ENCODE results near the gene TUBB.
"Not testable (repeated sequence)": the region's sequence is repeated elsewhere in the genome, so short reads cannot be mapped to it uniquely, and the experiment has no call there.

Gene TUBB

DNA sequence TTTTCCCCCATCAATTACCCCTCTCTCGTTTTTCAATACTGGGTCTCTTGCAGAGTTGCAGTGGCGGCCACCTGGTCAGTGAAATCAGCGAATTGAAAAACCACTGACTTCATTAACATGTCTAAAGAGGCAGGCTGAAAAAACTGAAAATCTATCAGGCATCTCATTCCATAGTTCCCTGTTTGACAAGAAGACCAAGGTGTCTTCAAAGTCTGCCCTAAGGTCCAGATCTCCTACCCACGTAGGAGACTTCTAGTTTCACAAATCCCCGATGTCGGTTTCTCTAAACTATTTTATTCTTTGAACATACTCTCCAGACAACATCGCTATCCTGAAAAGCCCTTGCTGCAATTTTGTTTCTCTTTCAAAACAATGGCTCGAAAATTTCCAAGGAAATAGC, 796 bp upstream of the TUBB start:
- DNase-seq, result peak; percentile 64

DNA sequence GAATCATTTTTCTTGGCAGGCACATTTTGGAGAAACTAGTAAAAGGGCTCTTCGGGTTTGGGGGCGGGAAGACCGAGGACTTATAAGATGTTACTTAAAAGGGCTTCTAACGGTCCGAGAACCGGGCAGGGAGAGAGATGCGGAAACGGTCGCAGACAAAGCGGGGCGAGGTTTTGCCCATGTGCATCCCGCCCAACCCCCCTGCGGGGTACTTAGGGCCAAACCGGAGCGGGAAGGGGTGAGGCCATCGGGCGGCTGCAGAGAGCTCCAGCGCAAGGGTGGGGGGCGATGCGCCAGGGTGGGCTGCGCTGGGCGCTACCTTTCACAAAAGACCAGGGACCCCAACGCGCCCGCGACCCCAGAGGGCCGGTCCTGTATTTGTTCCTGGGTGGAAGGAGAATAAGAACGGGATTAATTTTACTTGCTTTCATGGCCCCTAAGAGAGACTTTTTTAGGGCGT, 616 bp downstream of the TUBB start:
- DNase-seq, result peak; percentile 59

DNA sequence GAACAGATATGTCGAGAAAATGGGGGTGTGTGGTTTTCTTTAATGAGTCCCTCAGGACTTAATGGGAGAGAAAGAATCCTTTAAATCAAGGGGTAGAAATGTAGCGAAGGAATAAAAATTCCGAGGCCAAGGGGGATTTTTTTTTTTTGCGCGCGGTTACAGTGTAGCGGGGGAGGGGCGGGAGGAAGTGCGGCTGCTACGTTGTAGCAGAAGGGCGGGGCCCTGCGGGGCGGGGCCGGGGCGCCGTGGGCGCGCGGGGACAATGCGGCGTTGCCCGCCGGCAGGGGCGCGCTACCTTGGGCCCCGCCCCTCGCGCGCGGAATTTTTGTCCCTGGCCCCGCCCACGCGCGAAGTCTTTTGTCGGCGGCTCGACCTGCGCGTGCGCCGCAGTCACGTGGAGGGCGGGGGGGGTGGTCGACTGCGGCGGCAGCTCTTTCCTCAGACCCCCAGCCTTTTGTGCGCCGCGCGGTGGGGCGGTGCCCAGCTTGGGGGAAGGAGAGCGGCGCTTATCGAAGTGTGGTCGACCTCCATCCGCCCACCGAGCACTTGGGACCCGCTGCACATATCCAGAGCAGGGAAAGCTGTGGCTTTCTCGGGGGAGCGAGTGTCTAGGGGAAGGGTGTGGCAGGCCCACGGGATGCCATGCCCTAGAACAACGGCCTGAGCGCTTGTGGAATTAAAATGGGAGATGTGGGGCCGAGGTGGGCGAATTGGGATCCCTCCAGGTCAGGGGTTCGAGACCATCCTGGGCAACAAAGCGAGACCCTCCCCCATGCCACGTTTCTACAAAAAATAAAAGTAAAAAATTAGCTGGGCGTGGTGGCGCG, 1.3 kb downstream of the TUBB start:
- peak; percentile 85 for DNase-seq

DNA sequence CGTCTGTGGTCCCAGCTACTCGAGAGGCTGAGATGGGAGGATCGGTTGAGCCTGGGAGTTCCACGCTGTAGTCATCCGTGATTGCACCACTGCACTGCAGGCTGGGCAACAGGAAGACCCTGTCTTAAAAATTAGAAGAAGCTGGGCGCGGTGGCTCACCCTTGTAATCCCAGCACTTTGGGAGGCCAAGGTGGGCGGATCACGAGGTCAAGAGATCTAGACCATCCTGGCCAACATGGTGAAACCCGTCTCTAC, 1.8 kb downstream of the TUBB start:
- not testable (repeated sequence) for DNase-seq

DNA sequence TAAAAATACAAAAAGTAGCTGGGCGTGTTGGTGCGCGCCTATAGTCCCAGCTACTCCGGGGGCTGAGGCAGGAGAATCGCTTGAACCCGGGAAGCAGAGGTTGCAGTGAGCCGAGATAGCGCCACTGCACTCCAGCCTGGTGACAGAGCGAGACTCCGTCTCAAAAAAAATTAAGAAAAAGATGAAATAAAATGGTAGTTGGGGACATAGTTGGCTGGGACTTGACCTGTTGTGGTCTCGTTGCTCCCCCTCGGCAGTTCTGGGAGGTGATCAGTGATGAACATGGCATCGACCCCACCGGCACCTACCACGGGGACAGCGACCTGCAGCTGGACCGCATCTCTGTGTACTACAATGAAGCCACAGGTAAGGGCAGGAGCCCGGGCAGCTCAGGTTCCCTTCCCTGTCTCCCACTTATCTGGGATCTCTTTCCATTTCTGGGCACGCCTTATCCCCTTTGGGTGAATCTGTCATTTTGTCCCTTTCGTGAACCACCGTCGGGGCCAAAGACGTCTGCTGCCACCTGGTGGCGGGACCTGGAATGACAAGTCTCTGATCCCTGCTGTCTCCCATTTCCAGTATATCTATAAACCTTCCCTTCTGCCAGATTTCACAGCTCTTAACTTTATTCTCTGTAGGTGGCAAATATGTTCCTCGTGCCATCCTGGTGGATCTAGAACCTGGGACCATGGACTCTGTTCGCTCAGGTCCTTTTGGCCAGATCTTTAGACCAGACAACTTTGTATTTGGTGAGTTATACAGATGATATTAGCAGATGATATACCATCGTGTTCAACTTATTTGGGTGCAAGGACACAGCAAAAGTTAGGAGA, 2.3 kb downstream of the TUBB start:
- peak; percentile 66 for DNase-seq

DNA sequence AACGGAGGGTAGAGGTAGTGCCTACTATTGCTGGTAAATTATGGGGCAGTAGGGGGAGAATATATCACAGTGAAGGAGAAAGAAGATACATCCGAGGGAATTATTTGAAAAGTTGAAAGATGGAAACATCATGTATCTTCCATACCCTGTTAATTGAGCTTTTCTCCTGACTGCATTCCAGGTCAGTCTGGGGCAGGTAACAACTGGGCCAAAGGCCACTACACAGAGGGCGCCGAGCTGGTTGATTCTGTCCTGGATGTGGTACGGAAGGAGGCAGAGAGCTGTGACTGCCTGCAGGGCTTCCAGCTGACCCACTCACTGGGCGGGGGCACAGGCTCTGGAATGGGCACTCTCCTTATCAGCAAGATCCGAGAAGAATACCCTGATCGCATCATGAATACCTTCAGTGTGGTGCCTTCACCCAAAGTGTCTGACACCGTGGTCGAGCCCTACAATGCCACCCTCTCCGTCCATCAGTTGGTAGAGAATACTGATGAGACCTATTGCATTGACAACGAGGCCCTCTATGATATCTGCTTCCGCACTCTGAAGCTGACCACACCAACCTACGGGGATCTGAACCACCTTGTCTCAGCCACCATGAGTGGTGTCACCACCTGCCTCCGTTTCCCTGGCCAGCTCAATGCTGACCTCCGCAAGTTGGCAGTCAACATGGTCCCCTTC, 3.1 kb downstream of the TUBB start:
- DNase-seq, result not testable (repeated sequence)

DNA sequence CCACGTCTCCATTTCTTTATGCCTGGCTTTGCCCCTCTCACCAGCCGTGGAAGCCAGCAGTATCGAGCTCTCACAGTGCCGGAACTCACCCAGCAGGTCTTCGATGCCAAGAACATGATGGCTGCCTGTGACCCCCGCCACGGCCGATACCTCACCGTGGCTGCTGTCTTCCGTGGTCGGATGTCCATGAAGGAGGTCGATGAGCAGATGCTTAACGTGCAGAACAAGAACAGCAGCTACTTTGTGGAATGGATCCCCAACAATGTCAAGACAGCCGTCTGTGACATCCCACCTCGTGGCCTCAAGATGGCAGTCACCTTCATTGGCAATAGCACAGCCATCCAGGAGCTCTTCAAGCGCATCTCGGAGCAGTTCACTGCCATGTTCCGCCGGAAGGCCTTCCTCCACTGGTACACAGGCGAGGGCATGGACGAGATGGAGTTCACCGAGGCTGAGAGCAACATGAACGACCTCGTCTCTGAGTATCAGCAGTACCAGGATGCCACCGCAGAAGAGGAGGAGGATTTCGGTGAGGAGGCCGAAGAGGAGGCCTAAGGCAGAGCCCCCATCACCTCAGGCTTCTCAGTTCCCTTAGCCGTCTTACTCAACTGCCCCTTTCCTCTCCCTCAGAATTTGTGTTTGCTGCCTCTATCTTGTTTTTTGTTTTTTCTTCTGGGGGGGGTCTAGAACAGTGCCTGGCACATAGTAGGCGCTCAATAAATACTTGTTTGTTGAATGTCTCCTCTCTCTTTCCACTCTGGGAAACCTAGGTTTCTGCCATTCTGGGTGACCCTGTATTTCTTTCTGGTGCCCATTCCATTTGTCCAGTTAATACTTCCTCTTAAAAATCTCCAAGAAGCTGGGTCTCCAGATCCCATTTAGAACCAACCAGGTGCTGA, 3.9 kb downstream of the TUBB start:
- DNase-seq, result not testable (repeated sequence)

DNA sequence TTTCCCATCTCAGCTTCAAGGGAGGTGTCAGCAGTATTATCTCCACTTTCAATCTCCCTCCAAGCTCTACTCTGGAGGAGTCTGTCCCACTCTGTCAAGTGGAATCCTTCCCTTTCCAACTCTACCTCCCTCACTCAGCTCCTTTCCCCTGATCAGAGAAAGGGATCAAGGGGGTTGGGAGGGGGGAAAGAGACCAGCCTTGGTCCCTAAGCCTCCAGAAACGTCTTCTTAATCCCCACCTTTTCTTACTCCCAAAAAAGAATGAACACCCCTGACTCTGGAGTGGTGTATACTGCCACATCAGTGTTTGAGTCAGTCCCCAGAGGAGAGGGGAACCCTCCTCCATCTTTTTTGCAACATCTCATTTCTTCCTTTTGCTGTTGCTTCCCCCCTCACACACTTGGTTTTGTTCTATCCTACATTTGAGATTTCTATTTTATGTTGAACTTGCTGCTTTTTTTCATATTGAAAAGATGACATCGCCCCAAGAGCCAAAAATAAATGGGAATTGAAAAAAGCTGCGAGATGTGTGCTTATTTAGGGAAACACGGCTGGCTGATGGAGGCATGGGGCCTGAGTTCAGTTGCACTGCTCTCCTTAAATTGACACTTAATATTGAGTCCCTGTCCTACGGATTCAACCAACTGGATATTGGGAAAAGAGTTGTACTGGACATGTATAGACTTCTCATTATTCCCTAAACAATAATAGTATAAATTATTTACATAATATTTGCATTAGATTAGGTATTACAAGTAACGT, 4.9 kb downstream of the TUBB start:
- no peak for DNase-seq

DNA sequence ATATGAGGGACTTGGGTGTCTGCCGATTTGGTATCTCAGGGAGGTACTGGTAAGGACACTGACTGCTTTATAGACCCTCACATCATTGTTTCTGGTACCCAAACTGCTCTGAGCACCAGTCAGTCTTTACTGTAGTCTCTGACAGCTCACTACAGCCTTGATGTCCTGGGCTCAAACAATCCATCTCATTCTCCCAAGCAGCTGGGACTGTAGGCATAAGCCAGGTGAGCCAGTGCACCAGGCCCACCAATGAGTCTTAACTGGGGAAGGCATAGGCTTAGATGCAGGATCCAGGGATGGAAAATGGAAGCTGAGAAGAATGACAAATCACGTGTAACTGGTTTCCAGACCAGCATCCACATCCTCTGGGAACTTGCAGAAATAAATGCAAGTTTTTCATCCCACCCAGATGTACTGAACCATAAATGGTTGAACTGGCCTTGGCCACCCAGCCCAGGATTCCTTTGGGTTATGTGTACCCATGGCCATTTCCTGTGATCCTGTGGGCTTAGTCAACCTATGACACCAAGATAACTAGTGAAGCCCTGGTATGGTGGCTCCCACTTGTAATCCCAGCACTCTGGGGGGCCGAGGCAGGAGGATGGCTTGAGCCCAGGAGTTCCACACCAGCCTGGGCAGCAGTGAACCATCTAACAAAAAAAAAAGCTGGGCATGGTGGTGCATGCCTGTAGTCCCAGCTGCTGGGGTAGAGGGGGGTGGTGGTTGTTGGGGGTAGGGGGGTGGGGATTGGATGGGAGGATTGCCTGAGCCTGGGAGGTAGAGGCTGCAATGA, 5.8 kb downstream of the TUBB start:
- peak; percentile 36 for DNase-seq

DNA sequence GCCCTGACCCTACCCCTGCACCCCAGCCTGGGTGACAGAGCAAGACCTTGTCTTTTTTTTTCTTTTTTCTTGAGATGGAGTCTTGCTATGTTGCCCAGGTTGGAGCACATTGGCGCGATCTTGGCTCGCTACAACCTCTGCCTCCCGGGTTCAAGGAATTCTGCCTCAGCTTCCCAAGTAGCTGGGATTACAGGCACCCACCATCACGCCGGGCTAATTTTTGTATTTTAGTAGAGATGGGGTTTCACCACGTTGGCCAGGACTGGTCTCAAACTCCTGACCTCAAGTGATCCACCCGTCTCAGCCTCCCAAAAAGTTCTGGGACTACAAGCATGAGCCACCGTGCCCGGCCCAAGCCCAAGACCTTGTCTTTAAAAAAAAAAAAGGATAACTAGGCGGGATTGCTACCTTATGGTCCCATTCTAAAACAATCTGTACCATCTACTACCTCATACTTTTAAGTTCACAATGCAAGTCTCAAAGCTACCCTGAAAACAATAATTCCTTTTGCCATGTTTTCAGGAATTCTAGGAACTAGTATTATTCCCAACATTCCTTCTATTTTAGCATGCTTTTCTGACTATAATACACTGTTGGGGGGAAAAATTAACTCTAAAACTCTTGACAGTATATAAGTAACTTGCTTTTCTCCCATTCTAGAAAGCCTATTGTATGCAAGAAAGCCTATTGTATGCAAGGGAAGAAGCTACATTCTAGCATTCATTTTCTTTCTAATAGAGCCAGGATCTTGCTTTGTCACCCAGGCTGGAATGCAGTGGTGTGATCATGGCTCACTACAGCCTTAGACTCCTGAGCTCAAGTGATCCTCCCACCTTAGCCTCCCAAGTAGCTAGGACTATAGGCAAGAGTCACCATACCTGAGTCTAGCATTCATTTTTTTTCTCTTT, 6.6 kb downstream of the TUBB start:
- DNase-seq, result peak; percentile 7

DNA sequence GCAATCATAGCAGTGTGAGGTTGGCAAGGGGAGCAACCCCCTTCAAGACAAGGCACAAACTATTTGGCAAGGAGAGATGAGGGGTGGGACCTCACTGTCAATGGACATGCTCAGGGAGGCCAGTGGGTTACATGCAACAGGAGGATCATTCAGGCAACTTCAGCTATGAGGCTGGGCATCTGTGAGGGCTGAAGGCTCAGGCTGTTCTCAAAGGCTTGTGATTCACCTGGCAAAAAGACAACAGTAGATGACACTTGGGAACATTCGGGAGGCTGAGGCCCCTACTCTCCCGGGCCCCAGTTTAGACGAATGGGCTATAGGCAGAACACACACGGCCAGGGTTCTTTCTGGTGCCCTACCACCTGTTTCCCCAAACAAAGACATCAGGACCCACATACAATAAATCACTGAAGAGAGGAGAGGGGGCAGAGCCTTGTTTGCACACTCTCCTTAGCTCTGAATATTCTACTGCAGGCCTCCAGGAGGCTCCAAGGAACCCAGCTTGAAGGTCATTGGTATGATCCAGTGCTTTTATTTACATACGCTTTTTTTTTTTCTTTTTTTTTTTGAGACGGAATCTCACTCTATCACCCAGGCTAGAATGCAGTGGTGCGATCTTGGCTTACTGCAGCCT, 7.9 kb downstream of the TUBB start:
- DNase-seq, result no peak

DNA sequence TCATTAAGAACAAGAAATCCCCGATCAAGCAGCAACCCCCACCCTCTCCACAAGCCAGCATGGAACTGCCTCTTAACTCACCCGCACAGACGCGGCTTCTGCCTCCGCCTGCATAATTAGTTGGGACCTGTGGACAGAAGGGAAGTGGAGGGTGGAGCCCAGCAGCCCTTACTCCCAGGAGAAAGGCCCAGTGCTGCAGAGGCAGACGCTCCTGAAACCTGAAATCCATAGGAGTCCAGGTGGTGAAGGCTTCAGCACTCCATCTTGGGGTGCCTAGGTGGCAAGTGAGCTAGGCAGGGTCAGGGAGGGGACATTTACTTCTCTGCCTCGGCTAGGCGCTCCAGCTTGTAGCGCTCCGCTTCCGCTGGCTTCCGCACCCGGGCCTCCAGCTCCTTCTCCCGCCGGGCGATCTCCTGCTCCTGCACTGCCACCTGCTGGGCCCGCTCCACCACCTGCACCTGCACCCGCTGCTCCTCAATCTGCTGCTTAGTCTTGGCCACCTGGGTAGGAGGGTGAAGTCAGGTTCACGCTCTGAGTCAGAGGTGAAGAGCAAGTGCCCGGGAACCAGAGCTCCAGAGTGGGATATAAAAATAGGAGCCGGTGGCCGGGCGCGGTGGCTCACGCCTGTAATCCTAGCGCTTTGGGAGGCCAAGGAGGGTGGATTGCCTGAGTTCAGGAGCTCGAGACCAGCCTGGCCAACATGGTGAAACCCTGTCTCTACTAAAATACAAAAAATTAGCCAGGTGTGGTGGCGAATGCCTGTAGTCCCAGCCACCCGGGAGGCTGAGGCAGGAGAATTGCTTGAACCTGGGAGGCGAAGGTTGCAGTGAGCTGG, 10.7 kb downstream of the TUBB start:
- peak; percentile 89 for DNase-seq

DNA sequence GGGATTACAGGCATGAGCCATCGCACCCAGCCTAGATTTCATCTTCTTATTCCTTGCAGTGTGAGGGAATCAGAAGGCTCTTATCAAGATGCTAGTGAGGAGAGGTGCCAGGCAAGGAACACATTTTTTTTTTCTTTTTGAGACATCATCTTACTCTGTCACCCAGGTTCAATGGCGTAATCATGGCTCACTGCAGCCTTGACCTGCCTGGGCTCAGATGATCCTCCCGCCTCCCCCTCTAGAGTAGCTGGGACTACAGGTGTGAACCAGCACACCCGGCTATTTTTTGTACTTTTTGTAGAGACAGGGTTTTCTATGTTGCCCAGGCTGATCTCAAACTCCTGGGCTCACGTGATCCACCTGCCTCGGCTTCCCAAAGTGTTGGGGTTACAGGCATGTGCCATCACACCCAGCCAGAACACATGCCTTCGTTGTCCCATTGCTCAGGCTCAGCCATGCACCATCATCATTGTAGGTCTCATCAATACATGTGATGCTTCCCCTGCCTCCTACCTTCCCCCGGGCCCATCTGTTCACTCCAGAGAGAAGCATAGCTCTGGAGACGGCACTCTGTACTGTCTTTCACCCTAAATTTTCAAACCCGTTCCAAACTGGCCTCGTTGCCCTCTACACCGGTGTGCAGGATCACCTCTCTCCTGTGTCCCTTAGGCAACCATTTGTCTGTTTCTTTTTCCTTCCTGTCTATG, 12.2 kb downstream of the TUBB start:
- no peak for DNase-seq

DNA sequence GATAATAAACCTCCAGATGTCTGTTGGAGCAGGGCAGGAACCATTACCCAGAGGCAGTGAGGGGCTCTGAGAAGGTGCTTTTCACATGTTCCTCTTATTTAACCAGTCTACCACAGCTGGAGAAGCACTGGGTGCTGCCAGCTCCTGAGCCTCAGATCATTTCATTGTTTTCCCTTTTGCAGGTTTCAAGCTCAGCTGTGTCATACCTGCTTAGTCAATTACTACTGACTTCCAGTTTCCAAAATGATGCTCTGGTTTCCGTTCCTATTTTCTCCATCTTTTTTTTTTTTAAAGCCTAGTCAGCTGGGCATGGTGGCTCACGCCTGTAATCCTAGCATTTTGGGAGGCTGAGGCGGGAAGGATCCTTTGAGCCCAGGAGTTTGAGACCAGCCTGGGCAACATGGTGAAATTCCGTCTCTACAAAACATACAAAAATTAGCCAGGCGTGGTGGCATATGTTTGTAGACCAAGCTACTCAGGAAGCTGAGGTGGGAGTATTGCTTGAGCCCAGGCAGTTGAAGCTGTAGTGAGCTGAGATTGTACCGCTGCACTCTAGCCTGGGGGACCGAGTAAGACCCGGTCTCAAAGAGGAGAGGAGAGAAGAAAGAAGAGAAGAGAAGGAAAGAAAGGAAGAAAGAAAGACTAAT, 15.6 kb downstream of the TUBB start:
- DNase-seq, result no peak

DNA sequence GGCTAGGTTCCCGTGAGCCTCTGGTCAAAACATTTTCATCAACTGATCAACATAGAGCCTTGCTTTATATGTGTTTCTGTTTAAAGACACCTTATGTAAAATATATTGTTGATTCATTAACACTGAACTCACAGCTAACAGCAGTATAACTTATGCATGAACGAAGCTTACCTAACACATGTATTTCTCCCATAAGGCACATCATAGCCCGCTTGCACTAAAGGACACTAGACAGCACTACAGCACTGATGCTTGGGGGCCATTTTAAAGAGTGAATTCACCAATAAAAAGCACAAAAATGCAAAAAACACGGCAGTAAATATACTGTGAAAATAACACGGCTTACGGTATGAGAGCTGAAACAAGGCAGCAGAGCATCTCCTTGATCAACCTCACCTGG, 18.4 kb downstream of the TUBB start:
- no peak for DNase-seq

DNA sequence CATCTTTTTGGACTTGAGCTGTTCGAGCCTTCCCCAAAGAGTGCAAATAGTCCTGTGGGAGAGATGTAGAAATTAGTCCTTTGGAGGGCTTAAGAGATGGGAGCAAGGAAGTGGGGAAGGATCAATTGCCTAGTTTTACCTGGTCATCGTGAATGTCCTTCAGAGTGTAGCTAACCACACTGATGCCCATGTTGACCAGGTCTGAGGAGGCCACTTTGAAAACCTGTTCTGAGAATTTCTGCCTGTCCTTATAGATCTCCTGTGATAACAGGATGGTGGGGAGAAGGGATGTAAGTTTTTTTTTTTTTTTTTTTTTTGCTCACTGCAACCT, 20.4 kb downstream of the TUBB start:
- DNase-seq, result no peak

DNA sequence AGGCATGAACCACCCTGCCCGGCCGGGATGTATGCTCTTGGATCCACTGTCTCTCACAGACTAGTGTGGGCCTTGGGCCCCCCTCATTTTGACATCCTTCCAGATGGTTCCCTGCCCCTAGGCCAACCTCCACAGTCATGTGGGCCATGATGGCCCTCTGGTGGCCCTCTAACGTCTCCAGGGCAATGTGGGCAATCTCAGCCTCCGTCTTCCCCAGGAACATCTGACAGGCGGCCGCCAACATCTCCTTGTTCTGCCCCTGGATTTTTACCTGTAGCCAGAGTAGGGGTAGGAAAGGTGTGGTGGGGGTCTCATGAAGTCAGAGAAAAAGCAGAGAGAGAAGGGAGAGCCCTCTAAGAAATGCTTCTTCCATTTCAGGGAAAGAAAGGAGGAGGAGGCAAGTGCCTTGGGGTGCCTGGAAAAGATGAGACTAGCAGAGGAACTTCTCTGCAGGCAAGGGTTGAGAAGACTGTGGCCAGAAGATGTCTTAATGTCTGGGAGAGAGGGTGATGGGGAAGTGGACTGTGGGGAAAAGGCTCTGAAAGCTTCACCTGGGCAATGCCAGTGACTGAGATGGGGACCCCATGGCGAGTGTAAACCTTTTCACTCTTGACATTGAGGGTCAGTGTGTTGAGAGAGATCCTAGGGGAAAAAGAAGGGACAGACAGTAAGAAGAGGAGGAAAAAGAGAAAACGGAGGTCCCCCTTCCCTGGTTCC, 21.1 kb downstream of the TUBB start:
- DNase-seq, result no peak
